GM15510 (cell line): ENCODE data around the gene GABARAPL1.

Source experiments
- POLR2A ChIP-seq: IDR thresholded peaks from 3 replicates; pipeline ENCODE4 v1.6.1; 2011; ENCODE audit warnings: borderline replicate concordance; ENCODE audit not compliant: insufficient read length; ENCODE audit errors: extremely low read depth

Gene GABARAPL1

DNA sequence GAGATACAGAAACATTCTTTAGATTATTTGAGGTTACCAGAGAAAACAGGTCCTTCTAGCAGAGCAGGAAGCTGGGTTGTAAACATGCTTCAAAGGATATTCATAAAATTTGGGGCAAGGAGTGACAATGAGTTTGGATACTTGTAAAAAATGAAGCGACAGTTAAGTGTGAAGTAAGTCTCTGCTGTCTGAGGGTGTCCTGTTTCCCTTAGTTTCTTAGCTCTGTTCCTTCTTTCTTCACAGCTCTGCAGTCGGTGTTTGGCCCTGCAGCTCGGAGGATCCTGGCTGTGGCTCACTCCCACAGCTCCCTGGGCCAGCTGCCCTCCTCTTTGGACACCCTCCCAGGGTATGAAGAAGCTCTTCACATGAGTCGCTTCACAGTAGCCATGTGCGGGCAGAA, 23.0 kb upstream of the GABARAPL1 start:
- no peak for TF ChIP-seq POLR2A

DNA sequence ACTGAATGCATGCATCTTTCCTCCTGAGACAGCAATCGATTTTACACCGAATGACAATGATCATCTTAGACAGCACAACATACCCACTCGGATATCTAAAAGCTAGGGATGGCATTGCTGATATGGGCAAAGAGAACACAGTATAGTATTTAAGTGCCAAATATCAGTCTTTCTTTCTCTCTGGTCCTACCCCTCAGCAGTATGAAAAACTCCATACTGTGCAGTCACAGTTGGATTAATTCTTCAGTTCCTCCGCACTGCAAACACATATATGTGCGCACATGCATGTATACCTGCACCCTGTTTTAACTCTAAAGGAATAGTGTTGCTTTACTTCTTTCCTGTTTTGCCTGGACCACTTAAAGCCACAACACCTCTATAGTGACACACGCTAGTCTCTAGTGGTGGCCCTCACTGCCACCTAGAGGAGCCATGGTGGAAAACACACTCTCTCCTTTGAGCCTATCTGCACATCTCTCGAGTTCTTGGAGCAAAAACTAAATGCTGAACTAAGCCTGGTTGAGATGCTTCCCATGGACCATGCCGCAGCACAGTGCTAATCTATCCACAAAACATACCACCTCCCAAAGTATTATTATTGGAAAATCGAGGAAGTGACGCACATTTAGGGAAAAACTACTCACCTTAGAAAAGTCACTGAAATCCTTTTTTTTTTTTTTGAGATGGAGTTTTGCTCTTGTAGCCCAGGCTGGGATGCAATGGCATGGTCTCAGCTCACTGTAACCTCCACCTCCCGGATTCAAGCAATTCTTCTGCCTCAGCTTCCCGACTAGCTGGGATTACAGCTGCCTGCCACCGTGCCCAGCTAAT, 21.9 kb upstream of the GABARAPL1 start:
- TF ChIP-seq POLR2A, result no peak

- no peak for TF ChIP-seq POLR2A
These were observed 20.8 kb upstream of the GABARAPL1 start for GRCh38 chr12:10191865-10192264.

DNA sequence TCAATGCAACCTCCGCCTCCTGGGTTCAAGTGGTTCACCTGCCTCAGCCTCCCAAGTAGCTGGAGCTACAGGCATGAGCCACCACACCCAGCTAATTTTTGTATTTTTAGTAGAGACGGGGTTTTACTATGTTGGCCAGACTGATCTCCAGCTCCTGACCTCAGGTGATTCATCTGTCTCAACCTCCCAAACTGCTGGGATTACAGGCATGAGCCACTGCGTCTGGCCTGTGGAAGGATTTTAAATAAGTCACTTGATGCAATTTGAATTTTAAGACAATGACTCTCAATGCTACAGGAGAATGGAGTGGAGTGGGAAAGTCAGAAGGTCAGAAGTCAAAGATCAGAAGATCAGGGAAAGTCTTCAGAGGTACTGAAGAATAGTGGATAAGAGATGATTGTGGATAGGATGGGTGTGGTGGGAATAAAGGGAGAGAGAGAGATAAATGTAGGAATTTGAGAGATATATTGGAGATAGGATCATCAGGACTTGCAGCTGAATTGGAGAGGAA, 18.5 kb upstream of the GABARAPL1 start:
- no peak for TF ChIP-seq POLR2A

DNA sequence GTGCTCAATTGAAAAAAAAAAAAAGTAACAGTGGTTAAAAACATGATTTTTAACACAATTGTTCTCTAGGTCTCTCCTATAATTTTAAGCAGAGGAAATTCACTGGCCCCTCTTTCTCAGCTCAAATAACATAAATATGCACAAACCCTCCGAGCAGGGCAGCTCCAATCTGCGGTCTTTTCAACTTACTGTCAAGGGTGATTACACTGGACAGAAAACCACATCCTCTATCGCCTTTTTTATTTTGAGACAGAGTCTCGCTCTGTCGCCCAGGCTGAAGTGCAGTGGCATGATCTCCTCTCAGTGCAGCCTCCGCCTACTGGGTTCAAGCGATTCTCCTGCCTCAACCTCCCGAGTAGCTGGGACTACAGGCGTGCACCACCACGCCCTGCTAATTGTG, 16.5 kb upstream of the GABARAPL1 start:
- no peak for TF ChIP-seq POLR2A

DNA sequence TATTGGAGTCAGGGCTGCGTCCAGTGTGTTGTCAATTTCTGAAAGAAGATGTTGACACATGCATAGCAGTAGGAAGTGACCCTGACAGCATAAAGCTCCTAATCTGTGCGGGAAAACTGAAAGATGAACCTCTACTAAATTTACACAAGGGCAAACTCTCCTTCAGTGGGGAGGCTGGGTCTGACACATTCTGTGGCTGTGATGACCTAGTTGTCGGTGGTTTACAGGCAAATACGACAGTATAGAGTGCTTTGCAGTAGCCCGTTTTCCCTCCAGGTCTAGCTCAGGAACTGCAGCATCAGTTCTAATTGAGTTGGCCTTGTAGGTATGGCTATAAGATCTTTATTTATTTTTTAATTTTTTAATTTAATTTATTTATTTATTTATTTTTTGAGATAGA, 14.8 kb upstream of the GABARAPL1 start:
- TF ChIP-seq POLR2A, result no peak

GRCh38 chr12:10205220-10205807, 7.4 kb upstream of the GABARAPL1 start:
- no peak for TF ChIP-seq POLR2A

GRCh38 chr12:10207136-10207535, 5.5 kb upstream of the GABARAPL1 start:
- TF ChIP-seq POLR2A, result no peak

DNA sequence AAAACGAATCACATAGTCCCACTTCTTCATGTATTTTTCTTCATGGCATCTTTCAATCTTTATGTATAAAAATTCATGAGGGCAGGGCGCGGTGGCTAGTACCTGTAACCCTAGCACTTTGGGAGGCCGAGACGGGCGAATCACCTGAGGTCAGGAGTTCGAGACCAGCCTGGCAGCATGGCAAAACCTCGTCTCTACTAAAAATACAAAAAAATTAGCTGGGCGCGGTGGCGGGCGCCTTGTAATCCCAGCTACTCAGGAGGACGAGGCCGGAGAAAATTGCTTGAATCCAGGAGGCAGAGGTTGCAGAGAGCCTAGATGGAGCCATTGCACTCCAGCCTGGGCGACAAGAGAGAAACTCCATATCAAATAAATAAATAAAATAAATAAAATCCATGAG, 2.5 kb upstream of the GABARAPL1 start:
- no peak for TF ChIP-seq POLR2A

GRCh38 chr12:10211101-10211939, 1.4 kb upstream of the GABARAPL1 start:
- no peak for TF ChIP-seq POLR2A

GRCh38 chr12:10211940-10212738, 538 bp upstream of the GABARAPL1 start:
- TF ChIP-seq POLR2A, result no peak

DNA sequence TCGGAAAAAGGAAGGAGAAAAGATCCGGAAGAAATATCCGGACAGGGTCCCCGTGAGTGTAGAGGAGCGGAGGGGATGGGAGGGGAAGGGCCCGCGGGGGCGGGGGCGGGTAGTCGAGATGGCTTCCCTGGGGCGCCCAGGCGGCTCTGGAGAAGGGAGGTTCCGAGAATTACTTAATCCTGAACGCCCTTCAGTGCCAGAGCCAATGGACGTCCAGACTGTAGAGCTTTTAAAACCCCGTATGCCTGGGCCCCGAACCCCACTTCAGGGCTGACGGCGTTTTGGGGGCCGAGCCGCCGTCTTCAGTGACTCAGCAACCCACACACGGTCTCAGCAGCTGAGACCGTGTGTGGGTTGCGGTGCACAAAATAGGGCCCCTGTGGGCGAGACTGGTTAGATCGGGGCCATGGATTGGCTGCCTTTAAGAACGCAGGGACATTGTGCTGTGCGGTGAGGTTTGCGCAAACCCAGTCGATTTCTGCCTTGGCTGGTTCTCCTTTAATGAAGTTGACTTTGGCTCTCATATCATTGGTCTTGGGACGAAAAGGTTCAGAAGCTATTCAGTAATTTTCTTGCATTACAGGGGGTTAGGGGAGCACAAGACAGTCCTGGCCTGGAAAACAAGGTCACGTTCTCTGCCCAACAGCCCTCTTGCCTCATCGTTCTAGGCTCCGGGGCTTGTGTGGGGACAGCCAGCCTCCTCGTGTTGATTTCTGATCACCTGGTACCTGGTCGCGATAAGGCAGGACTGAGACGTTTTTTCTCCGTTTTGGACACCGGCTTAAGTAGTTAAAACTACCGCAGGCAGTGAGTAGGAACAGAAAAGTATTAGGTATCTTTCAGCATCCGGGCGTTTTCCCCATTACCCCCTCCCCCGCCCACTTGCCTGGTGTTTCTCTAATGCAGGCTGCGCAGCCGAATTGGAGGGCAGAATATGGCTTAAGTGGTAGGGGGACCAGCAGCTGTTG, 775 bp downstream of the GABARAPL1 start:
- no peak for TF ChIP-seq POLR2A

DNA sequence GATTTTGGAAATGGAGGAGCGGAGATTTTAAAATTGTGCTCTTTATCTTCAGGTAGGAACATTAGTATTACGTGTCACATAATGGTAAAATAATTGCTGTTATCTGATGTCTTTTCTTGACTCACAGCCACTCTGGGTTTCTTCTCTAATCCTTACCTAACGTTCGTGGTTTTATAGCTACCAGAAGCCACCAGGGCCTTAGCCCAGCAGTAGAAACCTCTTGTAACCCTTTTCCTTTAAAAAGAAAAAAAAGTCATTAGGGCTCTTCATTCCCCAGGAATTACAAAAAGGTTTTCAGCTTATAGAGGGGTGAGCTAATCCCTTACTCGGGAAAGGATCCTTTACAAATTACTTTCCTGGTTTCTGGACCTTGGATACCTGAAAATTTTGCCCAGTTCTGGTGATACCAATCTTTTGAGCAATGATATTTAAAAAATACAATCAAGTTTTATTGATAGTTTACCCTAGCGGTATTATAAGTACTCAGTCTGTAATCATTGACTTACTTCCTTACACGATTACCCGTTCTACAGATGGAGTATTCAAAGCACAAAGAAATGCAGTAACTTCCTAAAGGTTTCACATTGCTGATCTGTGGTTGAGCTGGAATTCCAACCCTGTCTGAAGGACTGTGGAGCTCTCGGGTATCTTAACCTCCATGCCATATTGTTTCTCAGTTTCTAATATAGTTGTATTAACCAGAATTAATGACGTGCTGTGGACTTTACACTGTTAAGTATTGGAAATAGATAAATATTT, 1.6 kb downstream of the GABARAPL1 start:
- no peak for TF ChIP-seq POLR2A

DNA sequence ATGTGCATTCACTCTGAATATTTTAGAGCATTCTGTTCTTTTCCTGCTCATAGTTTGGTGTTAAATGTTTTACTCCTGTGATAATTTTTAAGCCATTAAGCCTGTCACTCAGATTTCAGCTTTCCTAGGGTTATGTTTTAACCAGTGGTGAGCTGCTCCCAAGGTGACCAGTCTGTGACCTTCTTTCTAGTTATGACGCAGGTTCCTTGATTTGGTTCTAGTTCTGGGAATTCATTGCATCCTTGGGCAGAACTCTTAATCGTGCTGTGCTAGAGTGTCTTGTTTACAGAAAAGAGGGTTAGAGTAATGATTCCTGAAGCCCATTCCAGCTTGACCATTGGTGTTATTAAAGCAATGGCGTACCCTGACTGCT, 2.2 kb downstream of the GABARAPL1 start:
- no peak for TF ChIP-seq POLR2A
